Duodenal mucosa (tissue), 2 donors: ENCODE data around the gene ADORA2B.

Source experiments
- H3K27ac ChIP-seq: one replicate; pipeline ENCODE4 v1.7.0; 2013; ENCODE audit warnings: low read depth, low read length
- H3K27me3 ChIP-seq, 2 donors: one replicate each; pipeline ENCODE4 v1.7.0; 2013; ENCODE audit warnings: low read length in 2 of 2, control low read depth in 1 of 2; ENCODE audit not compliant: insufficient read depth in 2 of 2, control insufficient read depth in 1 of 2
- H3K36me3 ChIP-seq, 2 donors: one replicate each; pipeline ENCODE4 v1.7.0; 2013; ENCODE audit warnings: low read length in 2 of 2, control low read depth in 1 of 2; ENCODE audit not compliant: insufficient read depth in 2 of 2, control insufficient read depth in 1 of 2
- H3K4me1 ChIP-seq, 2 donors: one replicate each; pipeline ENCODE4 v1.7.0; 2013; ENCODE audit warnings: low read length in 2 of 2, control low read depth in 1 of 2; ENCODE audit not compliant: insufficient read depth in 2 of 2, control insufficient read depth in 1 of 2
- H3K4me3 ChIP-seq, 2 donors: one replicate each; pipeline ENCODE4 v1.7.0; 2013; ENCODE audit warnings: low read length in 2 of 2, low read depth in 1 of 2
- H3K9ac ChIP-seq, 2 donors: one replicate each; pipeline ENCODE4 v1.7.0; 2013; ENCODE audit warnings: low read length in 2 of 2, low read depth in 1 of 2
- H3K9me3 ChIP-seq, 2 donors: one replicate each; pipeline ENCODE4 v1.7.0; 2013; ENCODE audit warnings: low read length in 2 of 2, control low read depth in 1 of 2; ENCODE audit not compliant: control insufficient read depth in 1 of 2

The ADORA2B gene

DNA sequence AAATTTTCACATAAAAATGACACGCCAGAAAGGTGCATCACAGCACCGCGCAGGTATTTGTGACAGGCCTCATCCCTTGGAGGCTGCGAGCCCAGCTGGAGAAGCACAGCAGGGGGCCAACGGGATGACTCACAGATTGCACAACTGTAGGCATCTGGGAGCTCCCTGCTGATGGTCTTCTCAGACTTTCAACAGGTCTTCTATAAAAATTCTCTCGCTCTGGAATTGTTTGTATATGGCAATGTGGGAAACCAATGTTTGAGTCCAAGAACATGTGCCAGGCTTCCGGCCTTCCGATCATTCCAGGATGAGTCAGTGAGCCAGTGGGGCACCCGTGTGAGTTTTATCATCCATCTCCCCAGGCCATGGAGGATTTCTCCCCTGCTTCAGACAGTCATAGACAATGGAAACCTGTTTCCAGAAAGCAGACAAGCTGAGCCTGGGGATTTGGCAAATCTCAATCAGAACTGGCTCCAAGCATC is 24.1 kb upstream of the ADORA2B start:
- no peak overlapping the region for H3K9ac ChIP-seq

DNA sequence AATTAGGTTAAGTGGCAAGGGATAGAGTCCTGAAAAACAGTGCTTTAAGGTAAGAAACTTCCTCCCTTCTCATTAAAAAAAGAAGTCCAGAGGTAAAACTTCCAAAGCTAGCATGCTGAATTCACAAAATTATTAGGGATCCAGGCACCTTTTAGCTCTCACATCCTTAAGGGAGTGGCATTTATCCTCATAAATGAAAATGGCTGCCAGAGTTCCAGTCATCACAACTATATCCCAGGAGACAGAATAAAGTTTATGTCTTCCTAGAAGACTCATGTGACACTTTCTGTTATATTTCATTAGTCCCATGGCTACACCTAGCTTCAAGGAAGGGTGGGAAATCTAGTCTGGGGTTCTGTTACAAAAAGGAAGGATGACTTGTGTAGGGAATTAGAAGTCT is 23.3 kb upstream of the ADORA2B start:
- H3K27ac ChIP-seq, result no peak overlapping the region
- H3K4me1 ChIP-seq, result no peaks in the 10 kb centered on the region
- no peaks in the 10 kb centered on the region for H3K36me3 ChIP-seq
- H3K27me3 ChIP-seq, result peaks cover 2 to 6% of the 10 kb centered on the region in 2 donors
- H3K9me3 ChIP-seq, result no peaks in the 10 kb centered on the region
- H3K9ac ChIP-seq, result no peak overlapping the region
- no peak overlapping the region for H3K4me3 ChIP-seq

More for the DNA sequence above, 24.1 kb upstream of the ADORA2B start:
- no peaks in the 10 kb centered on the region for H3K4me1 ChIP-seq
- H3K36me3 ChIP-seq, result no peaks in the 10 kb centered on the region
- H3K9me3 ChIP-seq, result no peaks in the 10 kb centered on the region
- H3K4me3 ChIP-seq, result no peak overlapping the region
- peaks cover 2 to 6% of the 10 kb centered on the region in 2 donors for H3K27me3 ChIP-seq
- no peak overlapping the region for H3K27ac ChIP-seq

DNA sequence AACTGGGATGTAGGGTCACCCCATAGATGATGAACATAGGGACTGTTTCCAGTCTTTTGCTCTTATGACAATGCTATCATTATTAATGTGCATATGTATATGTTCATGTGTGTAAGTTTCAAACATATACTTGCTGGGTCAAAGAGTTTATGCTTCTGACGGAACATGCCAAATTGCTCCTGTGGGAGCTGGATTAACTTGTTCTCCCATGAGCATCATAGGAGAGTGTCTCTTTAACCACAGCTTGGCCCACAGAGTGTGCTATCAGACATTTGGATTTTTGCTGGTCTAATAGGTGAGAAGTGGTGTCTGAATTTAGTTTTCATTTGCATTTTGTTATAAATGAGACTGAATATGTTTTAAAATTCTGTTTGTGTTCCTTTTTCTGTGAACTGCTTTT is 22.3 kb upstream of the ADORA2B start:
- no peaks in the 10 kb centered on the region for H3K4me1 ChIP-seq
- H3K27me3 ChIP-seq, result peaks cover 2 to 5% of the 10 kb centered on the region in 2 donors
- H3K9me3 ChIP-seq, result no peaks in the 10 kb centered on the region
- H3K27ac ChIP-seq, result no peak overlapping the region
- H3K36me3 ChIP-seq, result no peaks in the 10 kb centered on the region
- no peak overlapping the region for H3K4me3 ChIP-seq
- H3K9ac ChIP-seq, result no peak overlapping the region

DNA sequence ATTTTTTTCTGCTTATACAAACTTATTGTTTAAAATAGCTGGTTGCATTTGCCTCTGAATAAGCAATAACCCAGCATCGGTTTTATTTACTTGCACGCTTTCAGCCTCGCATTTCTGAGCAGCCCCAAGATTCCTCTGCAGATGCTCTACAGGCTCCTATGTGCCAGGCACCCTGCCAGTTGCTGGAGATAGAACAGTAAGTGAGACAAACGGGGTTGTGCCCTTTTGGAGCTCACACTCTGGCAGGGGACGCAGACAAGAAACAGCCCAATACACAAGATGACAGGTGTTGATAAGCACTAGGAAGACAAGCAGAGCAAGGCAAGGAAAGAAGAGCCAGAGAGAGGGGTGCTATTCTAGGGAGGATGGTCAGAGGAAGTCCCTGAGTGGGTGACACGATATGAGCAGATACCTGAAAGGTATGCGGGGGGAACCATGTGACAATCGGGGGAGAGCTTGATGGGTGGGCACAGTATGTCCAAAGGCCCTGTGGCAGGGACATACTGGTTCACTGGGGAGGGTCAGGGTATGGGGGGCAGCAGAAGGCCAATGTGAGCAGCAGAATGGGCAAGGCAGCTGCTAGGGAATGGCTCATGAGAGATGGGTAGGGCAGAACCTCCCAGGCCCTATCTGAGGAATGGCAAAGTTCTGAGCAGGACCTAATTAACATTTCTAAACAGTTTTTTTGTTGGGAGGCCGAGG is 18.7 kb upstream of the ADORA2B start:
- no peaks in the 10 kb centered on the region for H3K9me3 ChIP-seq
- H3K4me1 ChIP-seq, result peaks cover 0 to 4% of the 10 kb centered on the region in 2 donors
- no peak overlapping the region for H3K27ac ChIP-seq
- H3K9ac ChIP-seq, result no peak overlapping the region
- H3K27me3 ChIP-seq, result peaks cover 5 to 8% of the 10 kb centered on the region in 2 donors
- no peak overlapping the region for H3K4me3 ChIP-seq
- H3K36me3 ChIP-seq, result no peaks in the 10 kb centered on the region

DNA sequence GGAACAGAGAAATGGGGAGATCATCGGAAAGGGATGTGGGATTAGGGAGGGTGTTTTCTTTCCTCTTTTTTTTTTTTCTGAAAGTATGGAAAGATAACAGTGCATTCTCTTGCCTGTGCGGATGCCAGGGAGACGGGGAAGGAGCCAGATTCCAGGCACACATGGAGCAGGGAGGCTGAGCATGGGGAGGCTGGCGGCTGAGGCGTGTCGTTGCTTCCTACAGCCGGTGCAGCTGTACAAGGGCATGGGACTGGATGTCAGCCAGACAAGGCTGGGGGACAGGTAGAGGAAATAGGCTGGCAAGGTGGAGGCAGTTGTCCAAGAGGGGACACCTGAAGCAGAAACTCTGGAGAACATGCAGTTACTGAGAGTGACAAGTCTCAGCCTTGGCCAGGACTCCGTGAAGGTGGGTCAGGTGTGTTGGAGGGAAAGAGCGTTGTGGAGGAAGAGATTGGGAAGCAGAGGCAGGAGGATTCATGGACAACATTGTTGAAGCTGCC is 16.6 kb upstream of the ADORA2B start:
- no peak overlapping the region for H3K9ac ChIP-seq
- no peak overlapping the region for H3K27ac ChIP-seq
- no peaks in the 10 kb centered on the region for H3K9me3 ChIP-seq

DNA sequence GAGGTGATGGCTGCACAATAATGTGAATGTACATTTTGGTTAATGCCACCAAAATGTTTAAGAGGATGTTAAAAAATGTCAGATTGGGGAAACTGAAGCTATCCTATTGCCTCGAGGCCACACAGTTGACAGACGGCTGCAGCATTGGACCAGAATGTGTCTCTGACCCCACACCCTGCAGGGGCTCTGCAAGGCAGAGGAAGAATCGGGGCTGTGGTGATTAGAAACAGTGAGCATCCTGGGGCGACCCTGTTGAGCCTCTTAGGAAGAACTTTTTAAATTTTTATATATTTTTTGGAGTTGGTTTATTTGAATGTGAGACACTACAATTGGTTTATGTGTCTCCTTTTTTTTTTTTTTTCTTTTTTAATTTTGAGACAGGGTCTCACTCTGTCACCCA is 15.0 kb upstream of the ADORA2B start:
- Histone ChIP-seq H3K9ac (no peak overlapping the region), H3K4me3 (no peak overlapping the region), H3K27me3 (peaks cover 5 to 8% of the 10 kb centered on the region in 2 donors), H3K27ac (no peak overlapping the region), H3K9me3 (no peaks in the 10 kb centered on the region), H3K4me1 (peaks cover 0 to 4% of the 10 kb centered on the region in 2 donors), H3K36me3 (no peaks in the 10 kb centered on the region)

More for the DNA sequence above, 16.6 kb upstream of the ADORA2B start:
- Histone ChIP-seq H3K4me1 (peaks cover 0 to 4% of the 10 kb centered on the region in 2 donors), H3K4me3 (no peak overlapping the region), H3K36me3 (no peaks in the 10 kb centered on the region), H3K27me3 (peaks cover 5 to 8% of the 10 kb centered on the region in 2 donors)

DNA sequence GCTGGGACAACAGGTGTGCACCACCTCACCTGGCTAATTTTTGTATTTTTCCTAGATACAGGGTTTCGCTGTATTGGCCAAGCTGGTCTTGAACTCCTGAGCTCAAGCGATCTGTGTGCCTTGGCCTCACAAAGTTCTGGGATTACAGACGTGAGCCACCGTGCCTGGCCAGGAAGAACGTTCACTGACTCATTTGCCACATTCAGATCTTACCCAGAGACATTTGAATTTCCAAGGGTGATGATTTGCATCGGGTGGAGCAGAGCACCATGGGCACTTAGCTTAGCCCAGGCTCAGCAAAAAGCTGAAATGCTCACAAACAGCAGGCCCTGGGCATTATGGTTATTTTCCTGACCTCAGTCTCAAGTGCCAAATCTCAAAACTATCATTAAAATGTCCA is 14.5 kb upstream of the ADORA2B start:
- H3K36me3 ChIP-seq, result no peaks in the 10 kb centered on the region
- H3K9me3 ChIP-seq, result no peaks in the 10 kb centered on the region
- no peak overlapping the region for H3K4me3 ChIP-seq
- H3K4me1 ChIP-seq, result peaks cover 0 to 4% of the 10 kb centered on the region in 2 donors
- no peak overlapping the region for H3K27ac ChIP-seq
- peaks cover 5 to 8% of the 10 kb centered on the region in 2 donors for H3K27me3 ChIP-seq
- H3K9ac ChIP-seq, result no peak overlapping the region

DNA sequence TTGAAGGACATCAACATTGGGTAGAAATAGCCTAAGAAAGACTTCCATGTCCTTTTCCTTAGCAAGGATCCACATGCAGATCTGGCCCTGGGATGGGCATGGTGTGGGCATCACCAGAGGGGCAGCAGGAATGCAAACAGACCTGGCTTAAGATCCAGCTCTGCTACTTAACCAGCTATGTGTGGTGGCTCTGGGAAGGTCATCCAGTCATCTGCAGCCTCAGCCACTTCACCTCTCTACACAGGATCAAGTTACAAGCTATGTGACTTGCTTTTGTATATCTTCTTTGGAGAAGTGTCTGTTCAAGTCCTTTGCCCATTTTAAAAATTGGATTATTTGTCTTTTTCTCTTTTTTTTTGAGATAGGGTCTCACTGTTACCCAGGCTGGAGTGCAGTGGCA is 13.5 kb upstream of the ADORA2B start:
- peaks cover 0 to 4% of the 10 kb centered on the region in 2 donors for H3K4me1 ChIP-seq
- H3K27ac ChIP-seq, result no peak overlapping the region
- H3K27me3 ChIP-seq, result peaks cover 5 to 8% of the 10 kb centered on the region in 2 donors

DNA sequence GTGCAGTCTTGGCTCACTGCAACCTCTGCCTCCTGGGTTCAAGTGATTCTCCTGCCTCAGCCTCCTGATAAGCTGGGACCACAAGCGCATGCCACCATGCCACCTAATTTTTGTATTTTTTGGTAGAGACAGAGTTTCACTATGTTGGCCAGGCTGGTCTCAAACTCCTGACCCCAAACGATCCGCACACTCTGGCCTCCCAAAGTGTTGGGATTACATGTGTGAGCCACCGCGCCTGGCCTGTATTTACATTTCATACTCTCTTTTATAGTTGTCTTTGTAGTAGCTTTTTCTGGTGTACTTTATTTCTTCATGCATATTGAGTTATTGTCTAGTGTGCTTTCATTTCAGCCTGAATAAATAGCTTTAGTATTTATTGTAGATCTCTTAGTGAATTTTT is 10.1 kb upstream of the ADORA2B start:
- H3K27ac ChIP-seq, result no peak overlapping the region
- H3K4me1 ChIP-seq, result no peaks in the 10 kb centered on the region
- H3K9ac ChIP-seq, result no peak overlapping the region
- no peaks in the 10 kb centered on the region for H3K27me3 ChIP-seq
- no peak overlapping the region for H3K4me3 ChIP-seq
- no peaks in the 10 kb centered on the region for H3K9me3 ChIP-seq
- no peaks in the 10 kb centered on the region for H3K36me3 ChIP-seq

More for the DNA sequence above, 13.5 kb upstream of the ADORA2B start:
- Histone ChIP-seq H3K9ac (no peak overlapping the region), H3K4me3 (no peak overlapping the region), H3K9me3 (no peaks in the 10 kb centered on the region), H3K36me3 (no peaks in the 10 kb centered on the region)

DNA sequence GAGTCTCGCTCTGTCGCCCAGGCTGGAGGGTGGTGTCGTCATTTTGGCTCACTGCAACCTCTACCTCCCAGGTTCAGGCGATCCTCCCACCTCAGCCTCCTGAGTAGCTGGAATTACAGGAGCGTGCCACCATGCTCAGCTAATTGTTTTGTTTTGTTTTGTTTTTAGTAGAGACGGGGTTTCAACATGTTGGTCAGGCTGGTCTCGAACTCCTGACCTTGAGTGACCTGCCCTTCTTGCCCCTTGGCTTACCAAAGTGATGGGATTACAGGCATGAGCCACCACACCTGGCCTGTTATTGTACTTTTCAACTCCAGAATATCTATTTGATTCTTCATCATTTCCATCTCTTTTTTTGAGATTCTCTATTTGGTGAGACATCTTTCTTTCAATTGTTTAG is 9.0 kb upstream of the ADORA2B start:
- Histone ChIP-seq H3K36me3 (no peaks in the 10 kb centered on the region), H3K4me3 (no peak overlapping the region), H3K9ac (no peak overlapping the region), H3K9me3 (no peaks in the 10 kb centered on the region), H3K27ac (no peak overlapping the region), H3K4me1 (no peaks in the 10 kb centered on the region), H3K27me3 (no peaks in the 10 kb centered on the region)
